ENCODE results near the gene SELENOI. TPM values are rescaled to one million over a fixed set of nuclear protein-coding genes. Genes with fewer than 3 reads are reported as not detected.

The SELENOI gene
- total and polyA plus RNA-seq, 2 experiments from 2014 or later = 8.4 to 67.8 TPM

DNA sequence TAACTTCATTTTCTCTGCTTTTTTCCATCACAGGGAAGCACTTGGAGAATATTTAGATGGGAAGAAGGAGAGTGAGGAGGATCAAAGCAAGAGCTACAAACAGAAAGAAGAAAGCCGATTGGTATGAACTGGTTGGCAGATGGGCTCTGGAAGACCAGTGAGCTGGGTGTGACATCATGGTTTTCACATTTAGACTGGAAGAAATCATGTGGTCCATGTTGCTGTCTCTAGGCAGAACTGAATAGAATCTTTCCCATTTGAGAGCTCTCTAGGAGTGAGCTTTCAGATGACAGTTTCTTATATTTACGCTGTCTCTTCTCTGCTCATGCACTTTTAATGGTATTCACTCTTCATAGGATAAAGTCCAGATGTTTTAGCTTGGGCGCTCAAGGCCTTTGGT is 68.4 kb downstream of the SELENOI start:
- H3K9me2 ChIP-seq (ENCODE audit: insufficient read depth) = no peaks in the 10 kb centered on the region

GRCh38 chr2:26421961-26422360 is 76.0 kb downstream of the SELENOI start:
- no peak for DNase-seq (ENCODE audit: low spot score)
- 0 out of 2 replicates have a peak, but pooled peaks cover 7% of the 10 kb centered on the region for H3K9me2 ChIP-seq (ENCODE audit: insufficient read depth)
- H3F3A ChIP-seq (replicated peaks; ENCODE audit: low read depth) = no peaks in the 10 kb centered on the region
- Mint-ChIP-seq H3K27me3 (ENCODE audit: insufficient read depth, low read depth, poor library complexity) (peaks cover 3% of the 10 kb centered on the region), H3K36me3 (ENCODE audit: low read depth) (no peaks in the 10 kb centered on the region; the same call in 2 of the 3 replicates), H3K9me3 (no peaks in the 10 kb centered on the region), H3K4me1 (peaks cover 11% of the 10 kb centered on the region; the same call in 2 of the 3 replicates), H3K4me3 (no peak overlapping the region), H3K27ac (no peak overlapping the region)
- H3K4me1 ChIP-seq (ENCODE audit: insufficient read depth) = peaks cover 7% of the 10 kb centered on the region; the same call in 1 of the 2 replicates
- H3K27me3 ChIP-seq (ENCODE audit: insufficient read depth) = no peaks in the 10 kb centered on the region
- no peaks in the 10 kb centered on the region for H3K79me2 ChIP-seq (replicated peaks; ENCODE audit: insufficient read depth)
- no peaks in the 10 kb centered on the region for H3K36me3 ChIP-seq (ENCODE audit: insufficient read depth)
- H2AFZ ChIP-seq = 0 out of 2 replicates have a peak overlapping the region, but pooled peaks have one; percentile 28
- ATAC-seq = no peak
- H4K20me1 ChIP-seq (replicated peaks; ENCODE audit: insufficient read depth) = no peaks in the 10 kb centered on the region
- no peak overlapping the region for H3K4me2 ChIP-seq
- H3K4me3 ChIP-seq = no peak overlapping the region
- no peak overlapping the region for H3K27ac ChIP-seq (ENCODE audit: low read depth)
- TF ChIP-seq POLR2AphosphoS5 (IDR thresholded peaks at IDR 0.05; ENCODE audit: low read depth) (no peak), CREB1 (CRISPR knock-in tag; IDR thresholded peaks at IDR 0.05; ENCODE audit: low read depth) (no peak), ZNF331 (CRISPR knock-in tag; IDR thresholded peaks at IDR 0.05; ENCODE audit: low read depth) (no peak), EZH2phosphoT487 (IDR thresholded peaks at IDR 0.05; ENCODE audit: unreplicated experiment) (no peak), ZNF114 (CRISPR knock-in tag; IDR thresholded peaks at IDR 0.05) (no peak), NANOG (IDR thresholded peaks at IDR 0.05; ENCODE audit: borderline replicate concordance) (no peak), EZH2 (IDR thresholded peaks at IDR 0.05; ENCODE audit: low read depth, unreplicated experiment) (no peak), STAT1 (IDR thresholded peaks at IDR 0.05; ENCODE audit: unreplicated experiment) (no peak)
- TF ChIP-seq, protein P1, sequence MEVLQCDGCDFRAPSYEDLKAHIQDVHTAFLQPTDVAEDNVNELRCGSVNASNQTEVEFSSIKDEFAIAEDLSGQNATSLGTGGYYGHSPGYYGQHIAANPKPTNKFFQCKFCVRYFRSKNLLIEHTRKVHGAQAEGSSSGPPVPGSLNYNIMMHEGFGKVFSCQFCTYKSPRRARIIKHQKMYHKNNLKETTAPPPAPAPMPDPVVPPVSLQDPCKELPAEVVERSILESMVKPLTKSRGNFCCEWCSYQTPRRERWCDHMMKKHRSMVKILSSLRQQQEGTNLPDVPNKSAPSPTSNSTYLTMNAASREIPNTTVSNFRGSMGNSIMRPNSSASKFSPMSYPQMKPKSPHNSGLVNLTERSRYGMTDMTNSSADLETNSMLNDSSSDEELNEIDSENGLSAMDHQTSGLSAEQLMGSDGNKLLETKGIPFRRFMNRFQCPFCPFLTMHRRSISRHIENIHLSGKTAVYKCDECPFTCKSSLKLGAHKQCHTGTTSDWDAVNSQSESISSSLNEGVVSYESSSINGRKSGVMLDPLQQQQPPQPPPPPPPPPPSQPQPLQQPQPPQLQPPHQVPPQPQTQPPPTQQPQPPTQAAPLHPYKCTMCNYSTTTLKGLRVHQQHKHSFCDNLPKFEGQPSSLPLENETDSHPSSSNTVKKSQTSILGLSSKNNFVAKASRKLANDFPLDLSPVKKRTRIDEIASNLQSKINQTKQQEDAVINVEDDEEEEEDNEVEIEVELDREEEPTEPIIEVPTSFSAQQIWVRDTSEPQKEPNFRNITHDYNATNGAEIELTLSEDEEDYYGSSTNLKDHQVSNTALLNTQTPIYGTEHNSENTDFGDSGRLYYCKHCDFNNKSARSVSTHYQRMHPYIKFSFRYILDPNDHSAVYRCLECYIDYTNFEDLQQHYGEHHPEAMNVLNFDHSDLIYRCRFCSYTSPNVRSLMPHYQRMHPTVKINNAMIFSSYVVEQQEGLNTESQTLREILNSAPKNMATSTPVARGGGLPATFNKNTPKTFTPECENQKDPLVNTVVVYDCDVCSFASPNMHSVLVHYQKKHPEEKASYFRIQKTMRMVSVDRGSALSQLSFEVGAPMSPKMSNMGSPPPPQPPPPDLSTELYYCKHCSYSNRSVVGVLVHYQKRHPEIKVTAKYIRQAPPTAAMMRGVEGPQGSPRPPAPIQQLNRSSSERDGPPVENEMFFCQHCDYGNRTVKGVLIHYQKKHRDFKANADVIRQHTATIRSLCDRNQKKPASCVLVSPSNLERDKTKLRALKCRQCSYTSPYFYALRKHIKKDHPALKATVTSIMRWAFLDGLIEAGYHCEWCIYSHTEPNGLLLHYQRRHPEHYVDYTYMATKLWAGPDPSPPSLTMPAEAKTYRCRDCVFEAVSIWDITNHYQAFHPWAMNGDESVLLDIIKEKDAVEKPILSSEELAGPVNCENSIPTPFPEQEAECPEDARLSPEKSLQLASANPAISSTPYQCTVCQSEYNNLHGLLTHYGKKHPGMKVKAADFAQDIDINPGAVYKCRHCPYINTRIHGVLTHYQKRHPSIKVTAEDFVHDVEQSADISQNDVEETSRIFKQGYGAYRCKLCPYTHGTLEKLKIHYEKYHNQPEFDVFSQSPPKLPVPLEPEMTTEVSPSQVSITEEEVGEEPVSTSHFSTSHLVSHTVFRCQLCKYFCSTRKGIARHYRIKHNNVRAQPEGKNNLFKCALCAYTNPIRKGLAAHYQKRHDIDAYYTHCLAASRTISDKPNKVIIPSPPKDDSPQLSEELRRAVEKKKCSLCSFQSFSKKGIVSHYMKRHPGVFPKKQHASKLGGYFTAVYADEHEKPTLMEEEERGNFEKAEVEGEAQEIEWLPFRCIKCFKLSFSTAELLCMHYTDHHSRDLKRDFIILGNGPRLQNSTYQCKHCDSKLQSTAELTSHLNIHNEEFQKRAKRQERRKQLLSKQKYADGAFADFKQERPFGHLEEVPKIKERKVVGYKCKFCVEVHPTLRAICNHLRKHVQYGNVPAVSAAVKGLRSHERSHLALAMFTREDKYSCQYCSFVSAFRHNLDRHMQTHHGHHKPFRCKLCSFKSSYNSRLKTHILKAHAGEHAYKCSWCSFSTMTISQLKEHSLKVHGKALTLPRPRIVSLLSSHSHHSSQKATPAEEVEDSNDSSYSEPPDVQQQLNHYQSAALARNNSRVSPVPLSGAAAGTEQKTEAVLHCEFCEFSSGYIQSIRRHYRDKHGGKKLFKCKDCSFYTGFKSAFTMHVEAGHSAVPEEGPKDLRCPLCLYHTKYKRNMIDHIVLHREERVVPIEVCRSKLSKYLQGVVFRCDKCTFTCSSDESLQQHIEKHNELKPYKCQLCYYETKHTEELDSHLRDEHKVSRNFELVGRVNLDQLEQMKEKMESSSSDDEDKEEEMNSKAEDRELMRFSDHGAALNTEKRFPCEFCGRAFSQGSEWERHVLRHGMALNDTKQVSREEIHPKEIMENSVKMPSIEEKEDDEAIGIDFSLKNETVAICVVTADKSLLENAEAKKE (CRISPR knock-in tag; IDR thresholded peaks at IDR 0.05) = no peak

More for the DNA sequence above, 68.4 kb downstream of the SELENOI start:
- Mint-ChIP-seq H3K36me3 (ENCODE audit: low read depth) (no peaks in the 10 kb centered on the region), H3K4me3 (no peak overlapping the region), H3K4me1 (no peaks in the 10 kb centered on the region), H3K9me3 (no peaks in the 10 kb centered on the region), H3K27me3 (ENCODE audit: insufficient read depth, low read depth, poor library complexity) (peaks cover 3% of the 10 kb centered on the region), H3K27ac (no peak overlapping the region)
- H3K4me3 ChIP-seq = no peak overlapping the region
- TF ChIP-seq ZNF114 (CRISPR knock-in tag; IDR thresholded peaks at IDR 0.05) (no peak), ETS1 (IDR thresholded peaks at IDR 0.05) (no peak), NANOG (IDR thresholded peaks at IDR 0.05; ENCODE audit: borderline replicate concordance) (no peak), CREB1 (CRISPR knock-in tag; IDR thresholded peaks at IDR 0.05; ENCODE audit: low read depth) (no peak), POLR2AphosphoS5 (IDR thresholded peaks at IDR 0.05; ENCODE audit: low read depth) (no peak), JUNB (IDR thresholded peaks at IDR 0.05; ENCODE audit: unreplicated experiment) (no peak)
- H3K4me1 ChIP-seq (ENCODE audit: insufficient read depth) = no peaks in the 10 kb centered on the region
- H4K20me1 ChIP-seq (replicated peaks; ENCODE audit: insufficient read depth) = no peaks in the 10 kb centered on the region
- H3K36me3 ChIP-seq (ENCODE audit: insufficient read depth) = no peaks in the 10 kb centered on the region
- no peaks in the 10 kb centered on the region for H3K79me2 ChIP-seq (replicated peaks; ENCODE audit: insufficient read depth)
- H2AFZ ChIP-seq = peak overlapping the region; percentile 14; the same call in 1 of the 2 replicates
- H3K27me3 ChIP-seq (ENCODE audit: insufficient read depth) = no peaks in the 10 kb centered on the region
- ATAC-seq (no peak), DNase-seq (ENCODE audit: low spot score) (no peak)
- H3F3A ChIP-seq (replicated peaks; ENCODE audit: low read depth) = no peaks in the 10 kb centered on the region
- H3K4me2 ChIP-seq = no peak overlapping the region
- H3K27ac ChIP-seq (ENCODE audit: low read depth) = no peak overlapping the region
